Thoracic aorta (tissue), 2 donors: Measurements from ENCODE around the gene UVRAG. TPM values are rescaled to one million over a fixed set of nuclear protein-coding genes. Genes with fewer than 3 reads are reported as not detected.

Experiments used
- ATAC-seq: fragments of 150-250 bp; one replicate; pipeline ENCODE4 v1.8.0; 2017; ENCODE audit warnings: low read depth; ENCODE audit not compliant: insufficient number of reproducible peaks, low FRiP score
- DNase-seq: peaks from one replicate; pipeline ENCODE4 v3.0.0-alpha.2; 2020; ENCODE audit warnings: low spot score
- H3K27ac ChIP-seq, 2 donors: fragments of 200-600 bp; sonication (generic); 1 replicate in 1 of 2; 2 replicates in 1 of 2; pipeline ENCODE4 v1.5.1; 2016; ENCODE audit warnings: mild to moderate bottlenecking in 2 of 2, moderate library complexity in 2 of 2
- H3K27me3 ChIP-seq: fragments of 200-600 bp; sonication (generic); replicated peaks from 2 replicates; pipeline ENCODE4 v1.6.0; 2016; ENCODE audit warnings: mild to moderate bottlenecking; ENCODE audit not compliant: insufficient read depth
- H3K36me3 ChIP-seq: fragments of 200-600 bp; sonication (generic); one replicate; pipeline ENCODE4 v1.5.1; 2016
- H3K4me1 ChIP-seq, 2 donors: fragments of 200-600 bp; sonication (generic); 1 replicate in 1 of 2; 2 replicates in 1 of 2; pipeline versions ENCODE4 v1.5.1 to v1.6.0; 2016; ENCODE audit warnings: low read depth in 2 of 2, mild to moderate bottlenecking in 1 of 2; ENCODE audit not compliant: control insufficient read depth in 1 of 2
- H3K4me3 ChIP-seq: fragments of 200-600 bp; sonication (generic); 2 replicates; pipeline ENCODE4 v1.5.1; 2016; ENCODE audit warnings: mild to moderate bottlenecking
- H3K9me3 ChIP-seq: fragments of 200-600 bp; sonication (generic); 2 replicates; pipeline ENCODE4 v1.5.1; 2016
- CTCF ChIP-seq: fragments of 200-600 bp; sonication (generic); IDR thresholded peaks from one replicate; pipeline ENCODE4 v1.5.1; 2019; ENCODE audit warnings: antibody characterized with exemption
- total RNA-seq, 2 donors: library from RNA; depleted of rRNA; stranded (reverse); fragments of >200 nt; gene quantifications; one replicate each; pipeline versions ENCODE4 v1.1.0 to v1.2.3, GENCODE V29; 2016

UVRAG gene
- total RNA-seq, 2 donors from 2014 or later, result 20.4 to 27.7 TPM

GRCh38 chr11:76157891-76158290 lies 342.9 kb downstream of the UVRAG start:
- Histone ChIP-seq H3K27me3 (no peaks in the 10 kb centered on the region), H3K36me3 (no peaks in the 10 kb centered on the region), H3K9me3 (no peaks in the 10 kb centered on the region), H3K4me3 (no peak overlapping the region), H3K27ac (no peak overlapping the region), H3K4me1 (peaks cover 4 to 7% of the 10 kb centered on the region in 2 donors)
- no peak for TF ChIP-seq CTCF
- DNase-seq, result no peak
- no peak for ATAC-seq

GRCh38 chr11:76158394-76159302 lies 343.6 kb downstream of the UVRAG start:
- no peak for ATAC-seq

GRCh38 chr11:76159303-76159937 lies 344.4 kb downstream of the UVRAG start:
- Histone ChIP-seq H3K27me3 (no peaks in the 10 kb centered on the region), H3K9me3 (no peaks in the 10 kb centered on the region), H3K36me3 (no peaks in the 10 kb centered on the region), H3K4me1 (peaks cover 4 to 7% of the 10 kb centered on the region in 2 donors), H3K4me3 (no peak overlapping the region), H3K27ac (no peak overlapping the region)
- no peak for TF ChIP-seq CTCF
- ATAC-seq, result no peak
- no peak for DNase-seq

More at GRCh38 chr11:76158394-76159302, 343.6 kb downstream of the UVRAG start:
- Histone ChIP-seq H3K4me1 (peaks cover 4 to 7% of the 10 kb centered on the region in 2 donors), H3K27ac (no peak overlapping the region), H3K9me3 (no peaks in the 10 kb centered on the region), H3K27me3 (no peaks in the 10 kb centered on the region), H3K4me3 (no peak overlapping the region), H3K36me3 (no peaks in the 10 kb centered on the region)
- no peak for TF ChIP-seq CTCF
- no peak for DNase-seq

GRCh38 chr11:76159983-76160661 lies 345.1 kb downstream of the UVRAG start:
- no peak for ATAC-seq
- Histone ChIP-seq H3K27ac (no peak overlapping the region), H3K9me3 (no peaks in the 10 kb centered on the region), H3K36me3 (no peaks in the 10 kb centered on the region), H3K27me3 (no peaks in the 10 kb centered on the region), H3K4me1 (peaks cover 4 to 7% of the 10 kb centered on the region in 2 donors), H3K4me3 (no peak overlapping the region)
- TF ChIP-seq CTCF, result no peak
- DNase-seq, result no peak

GRCh38 chr11:76160856-76161255 lies 345.8 kb downstream of the UVRAG start:
- no peak for ATAC-seq

More at GRCh38 chr11:76160856-76161255, 345.8 kb downstream of the UVRAG start:
- H3K4me1 ChIP-seq, result peaks cover 4 to 7% of the 10 kb centered on the region in 2 donors
- no peaks in the 10 kb centered on the region for H3K9me3 ChIP-seq
- H3K27ac ChIP-seq, result no peak overlapping the region
- H3K4me3 ChIP-seq, result no peak overlapping the region
- DNase-seq, result no peak
- no peaks in the 10 kb centered on the region for H3K27me3 ChIP-seq
- no peaks in the 10 kb centered on the region for H3K36me3 ChIP-seq
- TF ChIP-seq CTCF, result no peak
